HUDEP-2 (cell line): ENCODE results near the gene CD276.

Experiments used
- DNase-seq, 76 experiments: peaks; one replicate each; lab custom pipeline; 2025; ENCODE audit not compliant: unreplicated experiment in 76 of 76; lab: John Stamatoyannopoulos, UW

The CD276 gene

DNA sequence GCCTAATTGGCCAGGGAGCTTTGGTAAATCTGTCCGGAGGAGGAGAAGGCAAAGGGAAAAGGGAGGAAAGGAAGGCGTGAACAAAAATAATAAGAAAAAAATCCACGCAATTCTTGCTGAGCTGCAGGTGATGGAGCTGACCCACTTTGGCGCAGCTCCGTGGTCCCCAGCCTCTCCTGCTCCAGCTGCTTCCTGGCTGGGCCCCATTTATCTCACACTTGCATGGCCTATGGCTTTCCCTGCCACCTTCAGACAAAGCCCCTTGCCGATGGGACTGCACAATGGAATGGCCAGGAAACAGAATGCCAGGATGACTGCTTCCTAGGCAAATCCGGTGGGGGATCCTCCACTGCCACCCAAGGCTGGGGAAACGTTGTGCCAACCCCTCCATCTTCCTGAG lies 62.1 kb downstream of the CD276 start:
- DNase-seq = no peak

DNA sequence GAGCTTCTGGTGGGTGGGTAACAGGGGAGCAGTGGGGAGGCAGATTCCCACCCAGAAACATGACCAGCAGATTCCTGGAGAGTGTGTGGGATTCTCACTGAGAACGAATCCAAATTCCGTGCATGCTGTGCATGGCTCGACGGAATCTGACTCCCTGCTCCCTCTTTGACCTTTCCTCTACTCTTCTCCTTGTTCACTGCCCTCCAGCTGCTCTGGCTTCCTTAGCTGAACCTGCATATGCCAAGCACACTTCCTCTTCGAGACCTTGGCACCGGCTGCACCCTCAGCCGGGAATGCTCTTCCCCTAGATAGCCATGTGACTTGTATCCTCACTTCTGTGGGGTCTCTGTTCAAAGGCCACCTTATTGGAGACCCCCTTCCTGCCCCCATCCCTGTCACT lies 62.7 kb downstream of the CD276 start:
- no peak for DNase-seq

DNA sequence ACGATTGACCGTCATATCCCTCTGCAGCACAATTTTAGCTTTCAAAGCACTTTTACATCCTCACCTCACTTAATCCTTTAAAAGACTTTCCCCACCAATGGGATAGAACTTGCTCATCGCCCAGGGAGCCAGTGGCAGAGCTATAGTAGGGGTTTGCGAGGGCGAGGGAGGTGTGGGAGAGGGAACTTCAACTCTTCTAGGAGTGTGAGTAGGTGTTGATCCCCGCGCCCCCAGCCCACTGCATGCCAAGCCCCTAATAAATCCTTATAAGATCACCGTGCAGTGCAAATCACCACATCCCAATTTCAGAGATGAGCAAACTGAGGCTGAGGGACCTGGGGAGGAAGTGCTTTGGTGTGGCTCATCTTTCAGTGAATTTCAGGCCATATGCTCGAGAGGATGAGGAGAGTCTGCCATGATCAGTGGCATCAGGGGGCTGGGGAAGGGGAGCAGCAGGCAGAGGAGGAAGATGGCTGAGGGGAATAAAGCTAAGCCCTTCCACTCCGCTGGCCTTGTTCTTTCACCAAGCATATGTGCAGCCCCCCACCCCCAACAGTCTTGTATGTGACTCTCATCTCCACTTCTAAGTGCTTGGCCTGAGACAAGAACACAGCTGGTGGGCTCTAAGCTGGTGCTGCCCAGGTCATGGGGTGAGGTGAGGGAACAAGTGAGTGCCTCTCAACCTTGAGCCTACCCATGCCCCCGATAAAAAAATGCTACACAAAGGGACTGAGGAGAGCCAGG lies 63.8 kb downstream of the CD276 start:
- DNase-seq = no peak

DNA sequence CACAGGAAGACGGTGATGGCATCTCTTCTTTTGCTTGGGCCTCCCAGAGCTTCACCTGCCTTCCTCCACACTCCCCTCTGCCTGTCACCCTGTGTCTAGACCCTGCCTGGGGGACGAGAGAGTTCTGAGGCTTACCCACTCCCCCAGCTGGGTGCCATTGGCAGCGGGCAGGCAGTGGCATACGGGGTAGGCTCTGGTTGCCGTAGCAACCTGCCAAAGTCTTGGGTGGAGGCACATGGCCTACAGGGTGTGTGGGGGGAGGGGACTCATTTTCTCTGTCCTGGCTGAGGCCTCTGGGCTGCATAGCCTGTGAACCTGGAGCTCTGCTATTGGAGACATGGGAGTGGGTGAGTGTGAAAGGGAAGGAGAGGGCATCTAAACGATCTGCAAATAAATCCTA lies 64.5 kb downstream of the CD276 start:
- no peak for DNase-seq

DNA sequence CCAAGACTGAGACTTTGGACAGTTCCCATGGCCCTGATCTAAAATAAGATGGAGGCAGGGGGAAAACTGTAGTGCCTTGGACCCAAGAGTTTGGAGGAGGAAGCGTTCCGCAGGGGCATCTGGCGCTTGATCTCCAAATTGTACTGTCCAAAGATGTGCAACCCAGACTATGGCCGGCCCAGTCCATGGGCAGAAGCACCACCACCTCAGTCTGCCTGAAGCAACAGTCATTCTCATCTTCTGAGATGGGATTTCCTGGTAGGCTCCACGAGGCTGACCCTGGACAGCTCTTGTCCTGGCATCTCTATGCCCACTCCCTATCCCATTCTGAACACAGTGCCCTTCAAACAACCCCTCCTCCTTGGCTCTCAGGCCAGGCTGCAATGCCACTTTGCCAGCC lies 65.3 kb downstream of the CD276 start:
- DNase-seq = no peak

DNA sequence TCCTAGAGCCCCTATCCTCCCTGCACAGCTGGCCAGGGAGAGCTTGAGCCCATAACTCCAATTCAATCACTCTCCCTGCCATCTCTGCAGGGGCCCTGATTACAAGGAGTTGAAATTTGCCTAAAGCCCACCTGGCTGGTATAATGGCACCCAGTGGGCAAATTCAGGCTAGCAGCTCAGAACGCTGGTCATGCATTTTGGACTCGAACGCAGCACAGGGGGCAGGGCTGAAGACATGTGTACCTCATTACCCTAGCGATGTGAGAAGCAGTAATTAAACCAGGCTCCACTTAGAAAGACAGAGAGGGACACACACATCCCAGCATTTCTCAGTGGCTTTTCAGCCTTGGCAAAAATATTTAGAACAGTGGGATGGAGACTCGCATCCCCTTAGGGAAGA lies 65.8 kb downstream of the CD276 start:
- DNase-seq = no peak

DNA sequence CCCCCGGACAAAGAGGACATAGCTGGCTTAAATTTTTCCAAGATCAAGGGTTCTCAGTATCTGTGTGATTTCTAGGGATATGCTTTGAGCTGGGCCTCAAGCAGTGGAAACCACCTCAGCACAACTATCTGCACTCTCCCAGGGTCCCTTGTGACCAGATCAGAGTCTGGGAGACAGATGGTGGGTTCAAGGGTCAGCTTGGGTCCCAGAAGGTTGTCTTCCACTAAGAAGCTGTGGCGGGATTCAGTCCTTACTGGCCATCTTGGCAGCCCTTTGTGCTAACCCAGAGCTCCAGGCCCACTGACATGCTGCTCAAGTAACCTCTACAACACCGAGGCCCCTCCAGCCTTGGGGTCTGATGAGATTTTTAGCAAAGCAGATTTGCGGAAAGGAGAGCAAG lies 66.3 kb downstream of the CD276 start:
- DNase-seq = no peak

DNA sequence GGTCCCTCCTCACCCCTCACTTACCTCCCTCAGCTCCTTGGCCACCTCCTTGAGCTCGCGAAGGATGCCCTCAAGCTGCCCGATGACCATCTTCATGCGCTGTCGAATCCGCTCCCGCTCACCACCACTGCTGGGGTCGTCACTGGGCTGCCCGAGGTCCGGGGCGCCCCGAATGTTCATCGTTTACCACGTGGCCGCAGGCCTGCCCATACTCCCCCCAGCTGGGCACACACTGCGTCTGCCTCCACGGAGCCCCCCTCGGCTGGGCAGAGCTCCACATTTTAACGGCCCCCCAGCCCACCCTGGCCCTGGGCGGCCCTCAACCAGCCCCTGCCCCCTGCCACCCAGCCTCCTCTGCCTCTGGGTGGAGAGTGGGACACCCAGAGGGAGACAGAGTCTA lies 66.8 kb downstream of the CD276 start:
- DNase-seq = no peak

DNA sequence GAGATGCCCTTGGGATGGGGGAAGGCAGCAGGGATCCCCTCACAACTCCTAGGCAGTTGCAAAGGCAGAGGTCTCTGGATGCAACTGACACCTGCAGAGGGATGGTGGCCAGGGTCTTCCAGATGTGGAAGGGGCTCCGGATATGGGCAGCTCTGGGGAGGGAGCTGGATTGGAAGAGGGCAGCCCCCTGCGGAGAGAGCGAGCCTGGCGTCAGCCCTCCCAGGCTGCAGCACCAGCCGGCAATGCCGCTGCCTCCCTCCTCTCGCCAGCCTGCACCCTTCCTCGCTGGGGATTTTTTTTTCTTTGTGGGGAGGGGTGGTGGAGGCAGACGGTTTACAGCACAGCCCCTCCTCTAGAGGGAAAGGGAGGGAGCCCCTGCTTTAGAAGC lies 67.3 kb downstream of the CD276 start:
- no peak for DNase-seq

DNA sequence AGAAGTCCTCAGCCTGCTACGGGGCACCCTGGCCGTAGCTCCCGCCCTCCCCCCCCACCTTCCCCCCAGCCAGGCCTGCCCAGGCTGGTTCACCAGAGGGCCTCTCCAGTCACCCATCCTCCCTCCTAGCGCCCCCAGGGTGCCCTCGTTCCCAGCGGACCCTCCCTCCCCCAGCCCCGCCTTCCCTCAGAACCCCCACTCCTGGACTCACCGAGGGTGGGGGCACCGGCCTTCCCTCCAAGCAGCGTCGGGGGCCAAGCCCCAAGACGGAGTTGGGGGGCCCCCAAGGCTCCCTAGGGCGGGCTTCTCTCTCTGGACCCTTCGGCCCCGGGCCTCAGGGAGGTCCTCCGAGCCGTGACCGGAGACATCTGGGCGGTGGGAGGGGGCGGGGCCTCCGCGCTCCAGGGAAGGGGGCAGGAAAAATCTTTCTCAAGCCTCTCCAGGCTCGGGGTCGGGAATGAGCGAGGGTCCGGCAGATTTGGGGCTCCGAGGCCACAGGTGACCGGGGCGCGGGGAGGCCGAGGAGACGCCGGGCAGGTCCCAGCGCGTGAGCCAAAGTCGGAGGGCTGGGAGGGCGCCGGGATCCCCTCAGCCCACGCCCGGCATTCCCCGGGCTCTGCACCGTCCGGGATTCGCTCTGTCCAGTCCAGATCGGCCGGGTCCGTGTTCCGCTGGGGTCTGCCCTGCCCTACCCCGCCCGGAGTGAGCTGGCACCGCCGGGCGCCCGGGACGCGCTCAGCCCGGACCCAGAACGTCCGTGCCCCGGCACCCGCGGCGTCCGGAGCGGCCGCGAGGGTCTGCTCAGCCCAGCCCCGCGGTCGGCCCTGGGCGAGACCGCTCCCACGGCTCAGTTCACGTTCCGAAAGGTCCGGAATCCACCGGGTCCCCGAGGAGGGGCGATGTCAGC lies 68.0 kb downstream of the CD276 start:
- no peak for DNase-seq

DNA sequence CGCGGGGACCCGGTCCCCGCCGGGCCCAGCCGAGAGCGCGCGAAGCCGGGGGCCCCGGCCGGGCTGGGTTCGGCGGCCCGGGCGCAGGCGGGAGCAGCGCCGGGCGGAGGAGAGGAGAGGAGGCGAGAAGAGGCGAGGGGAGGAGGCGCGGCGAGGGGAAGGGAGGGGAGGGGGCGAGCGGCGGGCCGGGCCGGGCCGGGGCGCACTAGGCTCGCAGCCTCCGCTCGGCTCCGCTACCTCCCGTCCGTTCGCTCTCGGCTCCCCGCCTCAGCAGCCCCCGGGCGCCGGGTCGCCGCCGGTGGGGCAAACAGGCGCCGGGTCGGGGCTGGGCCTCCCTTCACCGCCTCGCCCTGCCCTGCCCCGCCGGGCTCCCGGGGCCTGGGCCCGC lies 68.6 kb downstream of the CD276 start:
- DNase-seq = no peak

DNA sequence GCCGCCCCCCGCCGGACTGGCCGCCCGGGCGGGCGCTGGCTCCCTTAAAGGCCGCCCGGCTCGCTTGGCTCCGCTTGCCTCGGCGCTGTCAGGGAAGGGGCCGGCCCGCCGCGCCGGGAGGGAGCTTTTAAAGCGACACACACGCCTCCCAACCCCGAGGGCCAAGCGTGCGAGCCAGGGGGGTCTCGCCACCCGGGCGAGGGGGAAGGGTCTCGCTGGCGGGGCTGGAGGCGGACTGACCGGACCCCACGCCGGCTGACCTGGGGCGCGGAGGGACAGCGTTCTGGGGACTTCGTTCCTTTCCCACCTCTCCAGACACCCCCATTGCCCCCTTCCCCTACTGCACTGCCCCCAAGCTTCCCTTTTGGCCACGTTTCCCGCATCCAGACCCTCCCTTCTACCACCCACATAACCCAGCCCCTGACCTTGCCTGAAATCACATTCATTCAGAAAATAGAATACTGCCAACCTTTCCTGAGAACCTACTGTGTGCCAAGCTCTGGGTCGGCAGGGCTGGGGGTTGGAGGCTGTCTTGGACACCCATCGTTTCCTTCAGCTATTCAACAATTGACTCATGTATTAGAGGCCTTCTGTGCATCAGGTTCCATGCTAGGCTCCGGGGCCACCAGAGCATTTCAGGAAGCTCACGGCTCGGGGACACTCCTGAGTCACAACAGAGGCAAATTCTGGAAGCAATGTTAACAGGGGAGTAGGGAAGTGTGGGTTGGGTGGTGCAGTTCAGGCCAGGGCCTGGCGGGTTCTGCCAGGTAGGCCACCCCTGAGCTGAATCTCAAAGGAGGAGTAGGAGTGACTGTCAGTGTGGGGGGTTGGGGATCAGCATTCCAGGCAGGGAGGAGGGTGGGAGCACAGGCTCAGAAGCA lies 69.3 kb downstream of the CD276 start, which contains the start of gene INSYN1:
Gene INSYN1 (minus strand): TSS at position 102 of the 881 bp plus-strand sequence. CDS start 2,221 bp downstream, outside the sequence.
- DNase-seq = no peak

DNA sequence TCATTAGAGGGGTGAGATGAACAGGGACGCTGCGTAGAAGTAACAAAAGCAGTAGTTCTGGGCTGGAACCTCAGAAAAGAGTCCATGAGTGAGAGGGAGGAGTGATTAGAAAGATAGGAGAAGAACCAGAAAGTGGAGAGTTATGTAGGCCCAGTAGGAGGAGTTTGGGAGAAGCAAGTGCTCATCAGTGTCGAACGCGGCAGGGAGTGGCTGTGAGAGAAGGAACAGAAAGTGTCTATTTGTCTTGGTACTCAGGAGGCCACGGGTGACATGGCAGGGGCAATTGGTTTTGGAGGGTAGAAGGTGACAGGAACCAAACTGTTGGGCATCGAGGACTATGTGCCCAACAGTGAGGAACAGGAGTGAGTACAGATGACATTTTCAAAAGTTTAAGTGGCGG lies 70.3 kb downstream of the CD276 start:
- no peak for DNase-seq

DNA sequence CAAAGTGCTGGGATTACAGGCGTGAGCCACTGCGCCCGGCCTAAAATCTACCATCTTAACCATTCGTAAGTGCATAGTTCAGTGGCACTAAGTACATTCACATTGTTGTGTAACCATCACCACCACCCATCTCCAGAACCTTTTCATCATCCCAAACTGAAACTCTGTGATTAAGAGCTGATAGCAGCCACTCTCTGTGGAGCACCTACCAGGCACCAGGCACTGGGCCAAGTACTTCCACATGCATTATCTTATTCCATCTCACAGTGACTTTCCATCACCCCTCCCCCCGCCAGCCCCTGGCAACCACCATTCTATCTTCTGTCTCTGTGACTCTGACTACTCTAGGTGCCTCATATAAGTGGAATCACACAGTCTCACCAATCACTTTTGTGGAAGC lies 71.3 kb downstream of the CD276 start:
- DNase-seq = no peak

DNA sequence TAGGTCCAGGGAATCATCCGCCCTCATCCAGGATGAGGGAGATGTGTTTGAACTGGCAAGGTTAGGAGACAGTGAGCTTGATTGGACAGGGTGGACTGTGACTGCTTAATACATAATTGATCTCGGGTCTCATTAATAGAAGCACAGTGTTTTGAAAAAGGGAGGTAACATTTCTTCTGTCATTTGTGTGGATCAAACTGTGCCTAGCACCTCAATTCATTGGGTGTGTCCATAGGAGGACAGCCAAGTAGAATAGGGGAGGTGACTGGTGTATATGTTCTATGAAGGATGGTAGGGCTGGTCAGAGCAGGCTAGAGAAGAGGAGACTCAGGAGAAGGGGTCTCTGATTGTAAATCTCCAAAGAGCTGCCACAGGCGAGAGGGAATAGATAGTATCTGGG lies 71.8 kb downstream of the CD276 start:
- no peak for DNase-seq

DNA sequence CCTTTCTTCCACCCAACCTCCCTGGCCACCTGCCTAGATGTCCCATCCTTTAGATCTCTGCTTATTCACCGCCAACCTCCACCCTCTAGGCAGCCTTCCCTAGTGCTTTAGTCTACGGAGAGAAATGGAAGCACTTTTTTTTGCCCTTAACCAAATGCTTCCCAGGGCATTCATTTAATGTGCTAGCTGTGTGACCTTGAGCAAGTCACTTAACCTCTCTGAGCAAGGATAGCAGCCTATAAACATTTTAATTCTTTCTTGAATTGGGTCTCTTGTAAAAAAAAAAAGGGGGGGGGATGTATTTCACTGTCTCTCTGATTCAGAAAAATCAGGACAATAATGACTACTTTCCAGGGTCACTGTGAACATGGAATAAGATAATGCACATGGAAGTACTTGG lies 72.2 kb downstream of the CD276 start:
- DNase-seq = no peak

DNA sequence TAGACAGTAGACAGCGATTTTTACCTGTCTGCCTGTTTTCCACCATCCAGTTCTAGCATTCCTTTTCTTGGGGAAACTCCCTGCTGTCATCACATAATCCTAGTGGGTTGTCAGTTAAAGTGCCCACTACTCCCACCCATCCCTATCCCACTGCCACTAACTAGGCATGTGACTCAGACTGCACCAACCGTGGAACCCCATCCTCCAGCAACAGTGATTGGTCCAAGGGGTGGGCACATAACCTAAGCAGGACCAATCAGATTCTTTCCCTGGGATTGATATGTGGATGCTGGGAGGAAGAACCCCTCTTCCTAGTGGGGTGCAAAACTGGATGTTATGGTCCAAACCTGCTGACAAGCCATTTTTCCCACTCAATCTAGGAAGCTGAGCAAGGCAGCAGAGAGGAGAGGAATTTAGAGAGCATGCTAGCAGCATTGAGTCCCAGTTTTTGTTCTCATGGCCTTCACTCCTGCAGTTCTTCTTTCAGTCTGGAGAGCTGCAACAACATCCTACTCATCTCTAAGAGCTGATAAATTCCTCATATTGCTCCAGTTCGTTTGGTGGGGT lies 72.8 kb downstream of the CD276 start:
- DNase-seq = no peak

DNA sequence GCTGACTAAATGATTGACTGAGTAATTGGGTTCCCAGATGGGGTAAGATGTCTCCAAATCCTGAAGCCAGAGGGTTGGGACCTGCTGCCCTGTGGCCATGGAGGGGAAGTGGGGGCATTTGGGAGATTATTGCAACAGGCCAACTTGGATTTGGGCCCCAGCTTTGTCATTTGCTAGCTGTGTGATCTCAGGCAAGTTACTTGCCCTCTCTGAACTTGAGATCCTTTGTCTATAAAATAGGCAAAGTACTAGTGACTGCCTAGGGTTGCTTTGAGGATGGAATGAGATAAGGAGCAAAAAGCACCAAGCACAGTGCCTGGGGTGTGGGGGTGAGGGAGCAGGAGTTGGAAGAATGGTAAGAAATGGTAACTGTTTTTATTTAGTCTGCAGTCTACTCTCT lies 73.4 kb downstream of the CD276 start:
- no peak for DNase-seq

DNA sequence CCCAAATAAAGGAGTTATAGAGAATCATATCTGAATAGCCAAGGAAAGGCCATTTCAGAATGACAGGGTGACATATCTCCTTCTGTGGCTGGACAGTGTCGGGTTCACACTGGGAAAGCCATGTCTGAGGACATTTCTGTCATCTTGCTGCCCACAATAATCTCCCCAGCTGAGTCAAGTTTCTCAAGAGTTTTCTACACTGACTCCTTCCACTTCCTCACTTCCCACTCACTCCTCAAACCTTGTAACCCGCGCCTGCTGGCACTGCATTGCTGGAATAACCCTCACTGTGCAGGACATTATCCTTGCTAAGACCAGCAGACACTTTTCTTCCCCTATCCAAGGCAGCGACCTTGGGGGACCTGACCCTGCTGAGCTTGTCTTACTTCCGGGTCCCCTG lies 74.3 kb downstream of the CD276 start:
- DNase-seq = no peak
